ENCODE data around the gene PPP1R12C.

PPP1R12C gene

DNA sequence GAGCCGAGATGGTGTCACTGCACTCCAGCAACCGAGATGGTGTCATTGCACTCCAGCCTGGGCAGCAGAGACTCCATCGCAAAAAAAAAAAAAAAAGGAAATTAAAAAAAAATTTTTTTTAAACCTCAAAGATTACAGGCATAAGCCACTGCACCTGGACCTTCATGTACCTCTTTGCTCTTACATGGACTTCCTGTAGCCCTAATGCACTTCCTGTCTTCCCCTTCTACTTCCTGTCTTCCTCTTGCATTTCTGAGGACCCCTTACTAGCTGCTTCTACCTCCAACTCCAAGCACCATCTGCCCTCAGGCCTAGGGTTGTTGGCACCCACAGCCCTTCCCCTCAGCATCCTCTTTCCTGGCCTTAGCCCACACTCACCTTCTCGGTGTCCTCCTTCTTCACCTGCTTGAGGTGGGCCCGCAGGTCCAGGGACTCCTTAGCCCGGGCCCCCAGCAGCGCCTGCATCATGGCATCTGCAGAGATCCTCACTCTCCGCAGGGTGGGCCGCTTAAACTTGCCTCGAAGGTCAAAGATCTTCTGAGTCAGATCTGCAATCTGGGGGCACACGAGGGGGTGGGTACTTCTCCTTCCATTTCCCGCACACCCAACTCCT, 36.3 kb upstream of the PPP1R12C start:
- H3K4me3 ChIP-seq (ENCODE audit: low read depth, low read length) = no peak overlapping the region
- TF ChIP-seq, protein P1, sequence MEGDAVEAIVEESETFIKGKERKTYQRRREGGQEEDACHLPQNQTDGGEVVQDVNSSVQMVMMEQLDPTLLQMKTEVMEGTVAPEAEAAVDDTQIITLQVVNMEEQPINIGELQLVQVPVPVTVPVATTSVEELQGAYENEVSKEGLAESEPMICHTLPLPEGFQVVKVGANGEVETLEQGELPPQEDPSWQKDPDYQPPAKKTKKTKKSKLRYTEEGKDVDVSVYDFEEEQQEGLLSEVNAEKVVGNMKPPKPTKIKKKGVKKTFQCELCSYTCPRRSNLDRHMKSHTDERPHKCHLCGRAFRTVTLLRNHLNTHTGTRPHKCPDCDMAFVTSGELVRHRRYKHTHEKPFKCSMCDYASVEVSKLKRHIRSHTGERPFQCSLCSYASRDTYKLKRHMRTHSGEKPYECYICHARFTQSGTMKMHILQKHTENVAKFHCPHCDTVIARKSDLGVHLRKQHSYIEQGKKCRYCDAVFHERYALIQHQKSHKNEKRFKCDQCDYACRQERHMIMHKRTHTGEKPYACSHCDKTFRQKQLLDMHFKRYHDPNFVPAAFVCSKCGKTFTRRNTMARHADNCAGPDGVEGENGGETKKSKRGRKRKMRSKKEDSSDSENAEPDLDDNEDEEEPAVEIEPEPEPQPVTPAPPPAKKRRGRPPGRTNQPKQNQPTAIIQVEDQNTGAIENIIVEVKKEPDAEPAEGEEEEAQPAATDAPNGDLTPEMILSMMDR (IDR thresholded peaks at IDR 0.05; ENCODE audit: low read depth, low read length) = no peak
- no peak for DNase-seq (ENCODE audit: low read depth, low spot score)
- in situ Hi-C loops (cut with HindIII; ENCODE audit: low sequenced_read_pairs) = no loop called here

- DNase-seq (ENCODE audit: low read depth, low spot score) = no peak
- TF ChIP-seq, protein P1 (IDR thresholded peaks at IDR 0.05; ENCODE audit: low read depth, low read length) = no peak
- no peak overlapping the region for H3K4me3 ChIP-seq (ENCODE audit: low read depth, low read length)
- in situ Hi-C loops (cut with HindIII; ENCODE audit: low sequenced_read_pairs) = no loop called here
Measured at GRCh38 chr19:55152017-55152416, 34.6 kb upstream of the PPP1R12C start.

GRCh38 chr19:55149078-55150003, 31.9 kb upstream of the PPP1R12C start, which contains the start of gene TNNT1:
TSS of gene TNNT1 (minus strand) at chr19:55149206. CDS start at chr19:55147157, 2,049 bp downstream.
- TF ChIP-seq, protein P1 (IDR thresholded peaks at IDR 0.05; ENCODE audit: low read depth, low read length) = no peak
- DNase-seq (ENCODE audit: low read depth, low spot score) = no peak
- in situ Hi-C loops (cut with HindIII; ENCODE audit: low sequenced_read_pairs) = no loop called here
- H3K4me3 ChIP-seq (ENCODE audit: low read depth, low read length) = no peak within 1 kb of the TSS

DNA sequence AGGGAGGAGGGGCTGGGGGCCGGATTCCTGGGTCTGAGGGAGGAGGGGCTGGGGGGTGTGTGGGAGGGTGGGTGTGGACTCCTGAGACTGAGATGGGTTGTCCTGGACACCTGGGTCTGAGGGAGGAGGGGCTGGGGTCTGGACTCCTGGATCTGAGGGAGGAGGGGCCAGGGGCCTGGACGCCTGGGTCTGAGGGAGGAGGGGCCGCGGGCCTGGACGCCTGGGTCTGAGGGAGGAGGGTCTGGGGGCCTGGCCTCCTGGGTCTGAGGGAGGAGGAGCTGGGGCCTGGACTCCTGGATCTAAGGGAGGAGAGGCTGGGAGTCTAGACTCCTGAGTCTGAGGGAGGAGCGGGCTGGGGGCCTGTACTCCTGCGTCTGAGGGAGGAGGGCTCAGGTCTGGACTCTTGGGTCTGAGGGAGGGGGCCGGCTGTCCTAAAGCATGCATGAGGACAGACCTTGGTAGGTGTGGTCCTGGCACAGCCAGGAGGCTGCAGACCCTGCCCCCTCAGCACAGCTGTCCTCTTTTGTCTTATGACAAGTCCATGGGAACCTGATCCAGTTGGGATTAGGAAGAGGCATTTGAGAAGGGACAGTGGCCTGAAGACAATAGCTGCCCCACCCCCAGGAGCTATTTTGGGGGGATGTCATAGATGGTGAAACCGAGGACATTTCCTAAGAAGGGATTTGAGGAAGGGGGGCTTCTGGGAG, 30.3 kb upstream of the PPP1R12C start:
- TF ChIP-seq, protein P1 (IDR thresholded peaks at IDR 0.05; ENCODE audit: low read depth, low read length) = no peak
- H3K4me3 ChIP-seq (ENCODE audit: low read depth, low read length) = no peak overlapping the region
- in situ Hi-C loops (cut with HindIII; ENCODE audit: low sequenced_read_pairs) = no loop called here
- no peak for DNase-seq (ENCODE audit: low read depth, low spot score)

DNA sequence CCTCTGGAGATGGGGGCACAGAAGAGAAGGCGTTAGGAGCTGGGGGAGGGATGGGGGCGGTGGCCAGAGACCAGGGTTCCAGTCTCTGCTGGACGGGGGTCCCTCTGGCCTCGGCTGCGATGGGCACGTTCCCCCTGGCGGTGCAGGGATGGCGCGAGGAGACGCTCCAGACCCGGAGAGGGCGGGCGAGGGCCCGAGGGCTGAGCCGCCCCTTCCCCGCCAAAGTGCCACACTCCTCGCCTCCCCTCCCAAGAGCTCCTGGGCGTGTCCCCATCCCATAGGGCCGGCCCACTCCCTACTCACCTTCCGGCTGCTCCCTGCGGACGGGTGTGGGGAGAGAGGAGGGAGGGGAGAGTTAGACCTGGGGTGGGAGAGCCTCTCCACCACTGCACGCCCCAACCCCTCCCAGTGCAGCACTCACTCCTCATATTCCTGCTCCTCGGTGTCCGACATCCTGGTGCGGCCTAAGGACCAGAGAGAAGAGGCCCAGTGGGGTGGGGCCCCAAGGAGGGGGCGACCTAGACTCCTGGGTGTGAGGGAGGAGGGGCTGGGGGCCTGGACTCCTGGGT, 29.4 kb upstream of the PPP1R12C start:
- TF ChIP-seq, protein P1 (IDR thresholded peaks at IDR 0.05; ENCODE audit: low read depth, low read length) = no peak
- in situ Hi-C loops (cut with HindIII; ENCODE audit: low sequenced_read_pairs) = no loop called here
- DNase-seq (ENCODE audit: low read depth, low spot score) = no peak
- H3K4me3 ChIP-seq (ENCODE audit: low read depth, low read length) = no peak overlapping the region

DNA sequence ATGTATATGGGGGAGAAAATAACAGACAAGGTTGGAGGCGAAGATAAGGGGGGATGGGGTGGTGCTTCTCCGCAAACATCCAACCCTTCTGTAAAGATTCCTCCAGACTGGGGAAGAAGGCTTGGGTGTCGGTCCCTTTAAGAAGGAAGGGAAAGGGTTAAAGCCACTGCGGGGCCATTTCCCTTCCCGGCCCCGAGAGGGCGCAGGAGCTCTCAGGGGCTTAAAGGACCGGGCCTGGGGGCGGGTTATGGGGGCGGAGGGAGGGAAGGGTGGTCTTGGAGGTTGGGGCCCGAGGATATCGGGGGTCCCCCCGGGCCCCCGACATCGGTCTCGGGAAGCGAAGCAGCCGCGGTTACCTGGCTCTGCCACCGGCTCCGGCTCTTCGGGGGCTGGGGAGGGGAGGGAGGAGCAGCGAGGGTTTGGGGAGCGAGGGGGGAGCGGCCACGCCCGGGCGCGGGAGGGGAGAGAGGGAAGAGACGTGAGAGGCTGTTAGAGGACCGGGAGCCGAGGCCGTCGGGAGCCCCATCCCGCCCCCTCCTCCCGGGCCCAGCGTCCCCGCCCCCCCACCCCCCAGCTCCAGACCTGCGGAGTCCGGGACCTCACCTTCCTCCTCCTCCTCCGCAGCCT, 28.8 kb upstream of the PPP1R12C start:
- TF ChIP-seq, protein P1 (IDR thresholded peaks at IDR 0.05; ENCODE audit: low read depth, low read length) = peak; percentile 52
- in situ Hi-C loops (cut with HindIII; ENCODE audit: low sequenced_read_pairs) = no loop called here
- no peak for DNase-seq (ENCODE audit: low read depth, low spot score)
- no peak overlapping the region for H3K4me3 ChIP-seq (ENCODE audit: low read depth, low read length)

Data from astrocyte of the spinal cord (primary cell).